Measurements from ENCODE around the gene MRPL37.

MRPL37 gene

DNA sequence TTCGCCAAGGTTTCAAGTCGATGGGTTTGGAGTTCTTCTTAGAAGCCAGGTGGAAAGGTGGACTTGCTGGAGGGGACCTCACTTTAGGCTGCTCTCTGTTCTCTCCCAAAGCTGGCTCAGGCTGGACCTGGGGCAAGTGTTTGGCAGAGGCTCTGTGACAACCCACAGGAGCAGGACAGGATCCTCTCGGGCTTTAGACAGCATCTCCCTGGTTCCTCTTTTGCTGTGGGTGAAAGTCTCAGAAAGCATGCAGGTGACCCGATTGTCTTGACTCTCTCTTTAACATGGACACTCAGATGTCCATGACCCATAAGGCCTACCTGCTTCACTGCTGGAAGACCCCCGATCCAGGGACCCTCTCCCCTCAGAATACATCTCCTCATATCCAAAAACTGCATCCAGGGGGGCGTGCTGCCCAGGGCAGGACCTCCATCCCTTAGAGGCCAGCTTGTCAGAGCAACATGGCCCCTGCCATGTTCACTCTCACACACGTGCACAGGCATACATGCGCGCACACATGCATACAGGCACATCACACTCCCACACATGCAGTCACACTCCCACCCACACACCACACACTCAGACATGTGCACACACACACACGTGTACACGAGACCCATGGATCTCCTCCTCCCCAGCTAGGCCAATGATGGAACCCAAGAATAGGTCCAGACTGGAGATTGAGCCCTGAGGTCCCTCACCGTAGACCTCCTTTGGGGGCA, 21.3 kb downstream of the MRPL37 start (continued):
- no peak for TF ChIP-seq ARNTL (CRISPR knock-in tag; IDR thresholded peaks at IDR 0.05; ENCODE audit: borderline replicate concordance, low read depth)

DNA sequence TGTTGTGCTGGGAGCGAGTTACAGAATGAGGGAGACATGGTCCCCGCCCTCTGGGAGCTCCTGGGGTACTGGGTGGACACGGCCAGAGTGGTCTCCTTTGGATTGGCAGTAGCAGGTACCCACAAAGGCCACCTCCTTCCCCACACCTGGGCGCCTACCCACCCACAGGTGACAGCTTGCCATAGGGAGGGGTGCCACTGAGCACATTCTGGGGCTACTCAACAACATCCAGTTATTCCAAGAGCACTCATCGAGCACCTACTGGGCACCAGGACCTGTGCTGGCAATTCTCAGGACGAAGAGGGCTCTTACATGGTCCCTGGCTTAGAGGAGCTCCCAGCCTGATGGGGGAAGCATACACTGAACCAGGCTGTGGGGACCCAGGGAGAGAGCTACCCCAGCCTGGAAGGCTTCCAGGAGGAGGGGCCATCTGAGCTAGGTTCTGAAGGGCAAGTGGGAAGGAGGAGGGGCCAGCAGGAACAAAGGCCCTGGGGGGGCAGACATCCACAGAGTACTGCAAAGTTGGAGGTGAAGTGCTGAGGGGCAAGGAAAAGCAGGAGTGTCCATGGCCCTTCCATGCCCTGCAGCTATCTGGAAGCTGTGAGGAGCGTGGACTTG, 22.0 kb downstream of the MRPL37 start:
- ATAC-seq: no peak
- TF ChIP-seq GLIS3 (CRISPR knock-in tag; IDR thresholded peaks at IDR 0.05) (no peak), TOX (CRISPR knock-in tag; IDR thresholded peaks at IDR 0.05; ENCODE audit: borderline replicate concordance) (no peak), ZFP3 (CRISPR knock-in tag; IDR thresholded peaks at IDR 0.05) (no peak), OSR1 (CRISPR knock-in tag; IDR thresholded peaks at IDR 0.05) (no peak), RARB (CRISPR knock-in tag; IDR thresholded peaks at IDR 0.05) (no peak), ZC3H10 (CRISPR knock-in tag; IDR thresholded peaks at IDR 0.05) (no peak)
- TF ChIP-seq, protein P1, sequence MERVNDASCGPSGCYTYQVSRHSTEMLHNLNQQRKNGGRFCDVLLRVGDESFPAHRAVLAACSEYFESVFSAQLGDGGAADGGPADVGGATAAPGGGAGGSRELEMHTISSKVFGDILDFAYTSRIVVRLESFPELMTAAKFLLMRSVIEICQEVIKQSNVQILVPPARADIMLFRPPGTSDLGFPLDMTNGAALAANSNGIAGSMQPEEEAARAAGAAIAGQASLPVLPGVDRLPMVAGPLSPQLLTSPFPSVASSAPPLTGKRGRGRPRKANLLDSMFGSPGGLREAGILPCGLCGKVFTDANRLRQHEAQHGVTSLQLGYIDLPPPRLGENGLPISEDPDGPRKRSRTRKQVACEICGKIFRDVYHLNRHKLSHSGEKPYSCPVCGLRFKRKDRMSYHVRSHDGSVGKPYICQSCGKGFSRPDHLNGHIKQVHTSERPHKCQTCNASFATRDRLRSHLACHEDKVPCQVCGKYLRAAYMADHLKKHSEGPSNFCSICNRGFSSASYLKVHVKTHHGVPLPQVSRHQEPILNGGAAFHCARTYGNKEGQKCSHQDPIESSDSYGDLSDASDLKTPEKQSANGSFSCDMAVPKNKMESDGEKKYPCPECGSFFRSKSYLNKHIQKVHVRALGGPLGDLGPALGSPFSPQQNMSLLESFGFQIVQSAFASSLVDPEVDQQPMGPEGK (CRISPR knock-in tag; IDR thresholded peaks at IDR 0.05; ENCODE audit: borderline replicate concordance): no peak
- TF ChIP-seq, protein P2, sequence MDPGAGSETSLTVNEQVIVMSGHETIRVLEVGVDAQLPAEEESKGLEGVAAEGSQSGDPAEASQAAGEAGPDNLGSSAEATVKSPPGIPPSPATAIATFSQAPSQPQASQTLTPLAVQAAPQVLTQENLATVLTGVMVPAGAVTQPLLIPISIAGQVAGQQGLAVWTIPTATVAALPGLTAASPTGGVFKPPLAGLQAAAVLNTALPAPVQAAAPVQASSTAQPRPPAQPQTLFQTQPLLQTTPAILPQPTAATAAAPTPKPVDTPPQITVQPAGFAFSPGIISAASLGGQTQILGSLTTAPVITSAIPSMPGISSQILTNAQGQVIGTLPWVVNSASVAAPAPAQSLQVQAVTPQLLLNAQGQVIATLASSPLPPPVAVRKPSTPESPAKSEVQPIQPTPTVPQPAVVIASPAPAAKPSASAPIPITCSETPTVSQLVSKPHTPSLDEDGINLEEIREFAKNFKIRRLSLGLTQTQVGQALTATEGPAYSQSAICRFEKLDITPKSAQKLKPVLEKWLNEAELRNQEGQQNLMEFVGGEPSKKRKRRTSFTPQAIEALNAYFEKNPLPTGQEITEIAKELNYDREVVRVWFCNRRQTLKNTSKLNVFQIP (CRISPR knock-in tag; IDR thresholded peaks at IDR 0.05; ENCODE audit: borderline replicate concordance, low read depth): no peak

DNA sequence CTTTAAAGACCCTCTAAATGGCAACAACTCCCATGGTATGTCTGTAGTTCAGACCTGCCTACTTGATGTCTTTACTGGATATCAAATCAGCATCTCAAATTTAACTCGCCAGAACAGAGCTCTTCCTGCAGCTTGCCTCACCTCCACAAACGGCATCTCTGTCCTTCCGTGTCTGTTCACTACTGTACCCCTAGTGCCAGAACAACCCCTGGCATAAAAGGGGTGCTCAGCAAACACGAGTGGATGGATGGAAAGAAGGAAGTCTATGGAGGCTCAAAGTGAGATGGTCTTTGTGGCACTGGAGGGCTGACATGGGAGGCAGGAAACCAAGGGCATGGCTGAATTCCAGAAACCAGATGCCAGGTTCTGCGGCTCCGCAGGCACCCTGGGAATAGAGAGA, 22.7 kb downstream of the MRPL37 start:
- TF ChIP-seq, protein P2 (CRISPR knock-in tag; IDR thresholded peaks at IDR 0.05; ENCODE audit: borderline replicate concordance, low read depth): no peak
- TF ChIP-seq ZNF70 (CRISPR knock-in tag; IDR thresholded peaks at IDR 0.05): no peak
- TF ChIP-seq, protein P3, sequence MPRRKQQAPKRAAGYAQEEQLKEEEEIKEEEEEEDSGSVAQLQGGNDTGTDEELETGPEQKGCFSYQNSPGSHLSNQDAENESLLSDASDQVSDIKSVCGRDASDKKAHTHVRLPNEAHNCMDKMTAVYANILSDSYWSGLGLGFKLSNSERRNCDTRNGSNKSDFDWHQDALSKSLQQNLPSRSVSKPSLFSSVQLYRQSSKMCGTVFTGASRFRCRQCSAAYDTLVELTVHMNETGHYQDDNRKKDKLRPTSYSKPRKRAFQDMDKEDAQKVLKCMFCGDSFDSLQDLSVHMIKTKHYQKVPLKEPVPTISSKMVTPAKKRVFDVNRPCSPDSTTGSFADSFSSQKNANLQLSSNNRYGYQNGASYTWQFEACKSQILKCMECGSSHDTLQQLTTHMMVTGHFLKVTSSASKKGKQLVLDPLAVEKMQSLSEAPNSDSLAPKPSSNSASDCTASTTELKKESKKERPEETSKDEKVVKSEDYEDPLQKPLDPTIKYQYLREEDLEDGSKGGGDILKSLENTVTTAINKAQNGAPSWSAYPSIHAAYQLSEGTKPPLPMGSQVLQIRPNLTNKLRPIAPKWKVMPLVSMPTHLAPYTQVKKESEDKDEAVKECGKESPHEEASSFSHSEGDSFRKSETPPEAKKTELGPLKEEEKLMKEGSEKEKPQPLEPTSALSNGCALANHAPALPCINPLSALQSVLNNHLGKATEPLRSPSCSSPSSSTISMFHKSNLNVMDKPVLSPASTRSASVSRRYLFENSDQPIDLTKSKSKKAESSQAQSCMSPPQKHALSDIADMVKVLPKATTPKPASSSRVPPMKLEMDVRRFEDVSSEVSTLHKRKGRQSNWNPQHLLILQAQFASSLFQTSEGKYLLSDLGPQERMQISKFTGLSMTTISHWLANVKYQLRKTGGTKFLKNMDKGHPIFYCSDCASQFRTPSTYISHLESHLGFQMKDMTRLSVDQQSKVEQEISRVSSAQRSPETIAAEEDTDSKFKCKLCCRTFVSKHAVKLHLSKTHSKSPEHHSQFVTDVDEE (CRISPR knock-in tag; IDR thresholded peaks at IDR 0.05): no peak
- no peak for ATAC-seq

DNA sequence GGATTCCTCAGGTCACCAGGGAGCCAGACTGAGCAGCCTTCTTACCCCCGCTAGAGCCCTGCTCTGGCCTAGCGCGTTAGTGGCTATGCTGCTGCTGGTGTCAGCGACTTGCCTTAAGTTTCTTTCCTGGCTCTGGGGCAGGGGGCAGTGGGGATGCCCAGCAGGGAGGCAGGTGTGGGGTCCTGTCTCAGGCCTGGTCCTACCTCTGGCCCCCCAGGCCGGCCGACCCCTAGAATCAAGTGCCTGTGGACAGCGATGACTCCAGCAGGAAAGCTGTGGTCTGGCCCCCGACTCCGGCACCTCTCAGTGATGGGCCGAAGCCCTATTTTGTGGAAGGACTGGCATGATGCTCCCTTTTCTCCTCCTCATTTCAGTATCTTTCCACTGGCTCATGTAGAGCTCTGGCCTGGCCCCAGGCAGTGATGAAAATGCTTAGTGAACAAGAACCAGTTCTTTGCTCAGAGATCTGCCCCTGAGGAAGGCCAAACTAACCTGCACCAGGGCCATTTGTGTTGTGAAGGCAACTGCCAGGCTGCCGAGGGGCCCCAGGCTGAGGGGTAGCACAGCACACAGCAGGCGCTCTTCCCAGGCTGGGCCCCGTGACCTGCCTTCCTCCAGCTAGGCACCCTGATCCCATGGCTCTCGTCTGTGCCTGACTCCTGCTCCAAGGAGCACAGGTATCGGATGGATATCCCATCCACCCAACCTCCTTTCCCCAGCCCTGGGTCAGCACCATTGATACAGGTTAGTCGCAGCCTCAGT, 23.7 kb downstream of the MRPL37 start:
- TF ChIP-seq CSDC2 (CRISPR knock-in tag; IDR thresholded peaks at IDR 0.05) (no peak), GLIS3 (CRISPR knock-in tag; IDR thresholded peaks at IDR 0.05) (no peak)
- TF ChIP-seq, protein P4, sequence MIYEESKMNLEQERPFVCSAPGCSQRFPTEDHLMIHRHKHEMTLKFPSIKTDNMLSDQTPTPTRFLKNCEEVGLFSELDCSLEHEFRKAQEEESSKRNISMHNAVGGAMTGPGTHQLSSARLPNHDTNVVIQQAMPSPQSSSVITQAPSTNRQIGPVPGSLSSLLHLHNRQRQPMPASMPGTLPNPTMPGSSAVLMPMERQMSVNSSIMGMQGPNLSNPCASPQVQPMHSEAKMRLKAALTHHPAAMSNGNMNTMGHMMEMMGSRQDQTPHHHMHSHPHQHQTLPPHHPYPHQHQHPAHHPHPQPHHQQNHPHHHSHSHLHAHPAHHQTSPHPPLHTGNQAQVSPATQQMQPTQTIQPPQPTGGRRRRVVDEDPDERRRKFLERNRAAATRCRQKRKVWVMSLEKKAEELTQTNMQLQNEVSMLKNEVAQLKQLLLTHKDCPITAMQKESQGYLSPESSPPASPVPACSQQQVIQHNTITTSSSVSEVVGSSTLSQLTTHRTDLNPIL (CRISPR knock-in tag; IDR thresholded peaks at IDR 0.05; ENCODE audit: low read depth): no peak
- no peak for ATAC-seq

DNA sequence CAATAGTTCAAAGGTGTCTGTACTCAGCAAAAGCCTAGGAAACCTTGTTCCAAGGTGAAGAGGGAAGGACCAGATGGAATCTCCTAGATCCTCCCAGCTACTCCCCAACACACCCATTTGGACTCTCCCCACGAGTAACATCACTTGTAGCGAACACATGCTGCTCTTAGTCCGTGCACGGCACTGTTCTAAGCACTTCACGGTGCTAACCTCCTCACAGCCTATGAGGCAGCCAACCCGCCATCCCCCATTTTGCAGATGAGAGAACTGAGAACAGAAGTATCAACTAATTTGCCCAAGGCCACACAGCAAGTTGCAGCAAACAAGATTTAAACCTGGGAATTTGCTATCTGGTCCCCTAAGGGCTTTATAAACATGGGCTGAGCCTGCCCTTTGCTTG, 24.3 kb downstream of the MRPL37 start:
- no peak for ATAC-seq
- TF ChIP-seq ZC3H10 (CRISPR knock-in tag; IDR thresholded peaks at IDR 0.05): no peak
- TF ChIP-seq ZNF565 (CRISPR knock-in tag; conservative IDR thresholded peaks at IDR 0.05; ENCODE audit: low read depth): no peak
- TF ChIP-seq, protein P4 (CRISPR knock-in tag; IDR thresholded peaks at IDR 0.05; ENCODE audit: low read depth): no peak
- no peak for TF ChIP-seq TCF4 (CRISPR knock-in tag; IDR thresholded peaks at IDR 0.05; ENCODE audit: borderline replicate concordance)
- TF ChIP-seq, protein P3 (CRISPR knock-in tag; IDR thresholded peaks at IDR 0.05): no peak
- TF ChIP-seq SNAI2 (CRISPR knock-in tag; IDR thresholded peaks at IDR 0.05): no peak
- TF ChIP-seq ZFP3 (CRISPR knock-in tag; IDR thresholded peaks at IDR 0.05): no peak
- no peak for TF ChIP-seq TOX (CRISPR knock-in tag; IDR thresholded peaks at IDR 0.05; ENCODE audit: borderline replicate concordance)
- TF ChIP-seq ARNTL (CRISPR knock-in tag; IDR thresholded peaks at IDR 0.05; ENCODE audit: borderline replicate concordance, low read depth): no peak
- TF ChIP-seq ZNF8 (CRISPR knock-in tag; IDR thresholded peaks at IDR 0.05): no peak
- TF ChIP-seq RARB (CRISPR knock-in tag; IDR thresholded peaks at IDR 0.05): no peak
